HG03571 (cell line): ENCODE data around the gene USP12.

Experiments
- ATAC-seq: cut with Tn5 transposase; IDR thresholded peaks from one replicate; pipeline ENCODE4 v1.9.1; 2021; ENCODE audit not compliant: unreplicated experiment

The USP12 gene

DNA sequence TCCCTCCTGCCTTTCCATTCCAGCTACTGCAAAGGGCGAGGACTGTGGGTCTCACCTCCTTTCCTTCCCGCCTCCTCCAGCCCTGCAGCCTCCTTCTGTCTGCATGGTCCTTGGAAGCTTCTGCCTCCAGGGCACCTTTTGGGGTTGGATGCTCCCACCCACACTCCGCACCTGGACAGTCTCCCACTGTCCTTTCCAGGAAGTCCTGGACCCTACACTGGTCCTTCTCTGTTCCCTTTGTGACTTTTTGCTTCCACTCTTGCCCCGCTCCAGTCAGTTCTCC, 130.8 kb downstream of the USP12 start:
- no peak for ATAC-seq

GRCh38 chr13:27039171-27039701, 132.4 kb downstream of the USP12 start:
- no peak for ATAC-seq

- no peak for ATAC-seq
Observed at GRCh38 chr13:27038323-27038722, 133.3 kb downstream of the USP12 start.

DNA sequence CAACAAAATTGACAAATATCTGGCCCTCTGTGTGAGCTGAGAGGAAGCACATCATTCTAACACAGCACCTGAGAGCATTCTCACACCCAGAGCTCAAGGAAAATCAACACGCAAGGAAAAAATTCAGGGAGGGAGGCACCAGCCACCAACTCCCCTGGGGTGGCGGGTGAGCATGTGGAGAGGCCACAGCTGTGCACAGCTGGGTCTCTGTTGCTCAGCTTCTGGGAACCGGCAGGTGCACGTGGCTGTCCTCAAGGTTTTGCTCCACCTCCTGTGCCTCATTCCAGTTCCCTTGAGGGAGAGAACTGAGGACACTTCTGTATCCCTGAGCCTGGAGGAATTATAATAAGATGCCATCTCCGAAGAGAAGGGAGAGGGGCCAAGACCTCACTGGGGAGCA, 134.0 kb downstream of the USP12 start:
- no peak for ATAC-seq

DNA sequence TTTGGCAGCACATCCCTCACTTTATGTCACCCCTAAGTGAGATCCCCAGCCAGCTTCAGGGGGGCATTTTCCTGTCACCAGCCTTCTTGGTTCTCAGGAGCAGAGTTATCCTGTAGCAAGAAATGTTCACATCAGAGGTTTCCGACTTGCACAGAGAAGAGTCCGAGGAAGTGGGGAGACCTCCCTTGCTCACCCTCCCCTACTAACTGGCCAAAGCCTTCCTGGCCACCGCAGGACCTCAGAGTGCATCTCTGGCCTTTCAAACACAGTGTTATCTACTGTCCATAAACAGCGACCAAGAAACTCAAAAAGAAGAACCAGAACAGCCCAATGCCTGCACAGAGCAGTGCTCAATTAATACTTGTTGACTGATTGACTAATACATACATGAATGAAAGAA, 134.4 kb downstream of the USP12 start:
- no peak for ATAC-seq

DNA sequence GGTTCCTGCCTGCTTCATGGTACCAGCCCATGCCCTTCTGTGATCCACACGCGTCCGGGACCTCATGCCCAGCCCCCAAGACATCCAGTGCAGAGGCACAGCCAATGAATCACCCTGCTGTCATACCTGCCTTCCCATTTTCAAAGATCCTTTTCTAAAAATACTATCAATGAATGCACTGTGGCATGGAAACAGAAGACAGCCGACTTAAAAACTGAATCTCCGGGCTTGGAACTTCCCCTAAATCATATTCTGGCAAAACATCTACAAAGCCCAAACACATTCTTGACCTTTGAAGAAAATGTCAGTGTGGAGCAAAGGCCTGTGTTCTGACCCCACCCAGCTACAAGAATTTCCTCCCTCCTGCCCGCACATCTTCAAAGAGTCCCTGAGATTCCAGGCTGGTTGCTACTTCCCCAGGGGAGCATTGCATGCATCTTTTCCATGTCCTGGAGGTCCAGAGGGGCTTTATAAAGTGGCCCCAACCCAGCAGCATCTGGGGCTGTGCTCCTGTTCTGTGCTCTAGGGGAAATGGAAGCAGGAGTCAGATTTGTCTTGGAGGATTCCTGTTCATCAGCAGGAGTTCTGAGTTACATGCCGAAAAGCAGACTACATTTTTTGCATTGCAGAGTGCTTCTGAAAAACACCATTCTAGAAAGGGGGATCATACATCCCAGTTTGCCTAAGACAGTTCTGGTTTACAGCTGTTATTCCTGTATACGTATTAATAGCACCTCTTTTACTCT, 135.2 kb downstream of the USP12 start:
- no peak for ATAC-seq

GRCh38 chr13:27035892-27036235, 135.7 kb downstream of the USP12 start:
- ATAC-seq: no peak

DNA sequence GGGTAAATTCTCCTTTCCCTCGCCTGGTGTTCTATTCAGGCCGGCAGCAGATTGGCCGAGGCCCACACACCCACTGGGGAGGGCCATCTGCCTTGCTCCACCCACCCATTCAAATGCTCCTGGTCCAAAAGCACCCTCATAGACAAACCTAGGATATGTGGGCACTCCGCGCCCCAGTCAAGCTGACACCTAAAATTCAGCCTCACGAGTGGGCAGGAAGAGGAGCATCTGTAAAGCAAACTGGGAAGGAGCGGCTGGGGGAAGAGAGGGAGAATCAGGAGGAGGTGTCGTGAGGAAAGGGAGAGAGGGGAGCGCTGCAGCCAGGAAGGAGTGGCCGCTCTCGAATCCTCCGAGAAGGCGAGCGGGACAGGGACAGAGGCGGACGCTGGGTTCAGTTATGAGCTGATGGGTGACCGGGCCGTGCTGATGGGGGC, 136.9 kb downstream of the USP12 start:
- no peak for ATAC-seq

DNA sequence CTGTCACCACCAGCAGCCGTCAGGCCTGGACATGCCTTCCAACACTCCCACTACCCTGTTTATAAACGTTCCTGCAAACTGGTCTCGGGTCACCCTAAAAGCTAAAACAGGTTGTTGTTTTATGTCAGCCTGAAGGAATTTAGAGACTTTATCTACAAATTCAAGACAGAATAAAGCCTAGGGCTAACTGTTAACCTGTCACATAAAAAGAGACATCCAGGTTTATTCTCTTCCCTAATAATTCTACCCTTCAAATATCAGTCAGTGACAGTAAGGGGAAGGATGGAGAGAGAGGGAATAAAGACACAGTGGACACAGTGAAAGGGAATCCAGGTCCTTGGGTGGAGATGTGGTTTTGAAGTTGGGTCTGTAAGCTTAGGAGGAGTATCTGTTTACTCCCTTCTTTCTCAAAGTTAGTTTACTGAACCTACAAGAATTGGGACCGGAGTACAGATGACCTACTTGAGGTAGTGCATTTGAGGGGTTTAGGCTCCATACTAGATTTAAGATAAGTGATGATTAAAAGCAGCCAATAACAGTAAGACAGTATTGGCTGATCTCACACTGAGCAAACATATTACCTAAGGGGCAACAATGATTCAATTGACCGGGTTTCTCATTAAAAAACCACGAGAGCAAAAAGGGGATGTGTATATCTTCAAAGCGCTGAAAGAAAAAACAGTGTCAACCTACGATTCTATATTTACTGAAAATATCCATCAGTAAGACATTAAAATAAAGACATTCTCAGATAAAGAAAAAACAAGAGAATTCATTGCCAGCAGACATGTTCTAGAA, 142.7 kb downstream of the USP12 start:
- no peak for ATAC-seq

DNA sequence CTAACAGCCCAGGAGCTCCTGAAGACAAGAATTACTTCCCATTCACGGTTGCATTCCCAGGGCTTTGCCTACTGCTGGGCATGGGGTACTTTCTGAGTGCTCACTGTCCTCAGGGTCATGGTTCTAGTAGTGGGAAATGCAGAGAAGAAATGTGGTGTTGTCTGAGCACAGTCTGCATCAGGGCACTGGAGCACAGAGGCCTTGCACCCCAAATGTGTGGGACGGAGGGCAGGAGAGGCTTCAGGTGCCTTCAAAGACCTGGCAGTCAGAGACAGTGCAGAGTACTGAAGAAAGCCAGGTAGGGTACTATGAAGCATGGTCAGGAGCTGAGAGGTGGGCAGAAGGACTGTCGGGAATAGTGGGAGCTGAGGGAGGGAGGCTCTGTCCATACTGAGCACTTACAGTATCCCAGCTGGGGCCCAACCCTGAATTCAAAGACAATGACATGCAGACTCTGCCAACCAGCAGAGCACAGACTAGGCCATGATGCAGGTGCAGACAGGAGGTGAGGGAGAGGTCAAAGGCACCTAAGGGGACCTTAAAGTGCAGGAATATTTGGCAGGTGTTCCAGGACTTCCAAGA, 144.4 kb downstream of the USP12 start:
- no peak for ATAC-seq

DNA sequence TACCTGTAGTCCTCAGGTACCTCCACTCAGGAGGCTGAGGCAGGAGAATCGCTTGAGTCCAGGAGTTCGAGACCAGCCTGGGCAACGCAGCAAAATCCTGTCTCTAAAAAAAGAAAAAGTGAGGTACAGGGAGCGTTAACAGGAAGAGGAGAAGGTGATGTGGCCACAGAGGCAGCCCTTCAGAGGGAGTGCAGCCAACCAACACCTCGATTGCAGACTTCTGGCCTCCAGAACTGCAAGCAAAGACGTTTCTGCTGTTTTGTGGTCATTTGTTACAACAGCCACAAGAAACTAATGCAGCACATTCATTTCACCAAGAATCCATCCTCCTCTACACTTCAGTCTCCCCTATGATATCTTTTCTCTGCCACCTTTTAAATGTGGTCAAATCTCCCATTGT, 145.2 kb downstream of the USP12 start:
- ATAC-seq: no peak

GRCh38 chr13:27024776-27025492, 146.7 kb downstream of the USP12 start:
- no peak for ATAC-seq

DNA sequence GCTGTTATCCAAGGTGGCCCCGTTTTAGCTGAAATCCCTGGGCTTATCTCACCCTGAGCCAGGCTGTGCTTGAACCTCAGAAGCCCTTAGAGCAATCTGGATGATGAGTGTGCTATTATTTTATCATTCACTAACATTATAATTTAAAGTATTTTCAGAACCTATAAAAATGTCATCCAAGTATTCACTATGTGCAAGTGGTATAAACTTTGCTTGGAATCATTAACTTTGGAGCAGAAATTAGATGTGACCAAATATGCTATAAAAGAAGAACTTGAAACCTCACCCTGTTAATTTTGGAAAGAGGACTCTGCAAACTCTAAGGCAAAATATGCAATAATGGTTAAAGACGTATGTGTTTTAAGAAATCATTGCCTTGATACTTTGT, 147.5 kb downstream of the USP12 start:
- no peak for ATAC-seq

GRCh38 chr13:27023385-27024073, 148.1 kb downstream of the USP12 start:
- ATAC-seq: no peak

DNA sequence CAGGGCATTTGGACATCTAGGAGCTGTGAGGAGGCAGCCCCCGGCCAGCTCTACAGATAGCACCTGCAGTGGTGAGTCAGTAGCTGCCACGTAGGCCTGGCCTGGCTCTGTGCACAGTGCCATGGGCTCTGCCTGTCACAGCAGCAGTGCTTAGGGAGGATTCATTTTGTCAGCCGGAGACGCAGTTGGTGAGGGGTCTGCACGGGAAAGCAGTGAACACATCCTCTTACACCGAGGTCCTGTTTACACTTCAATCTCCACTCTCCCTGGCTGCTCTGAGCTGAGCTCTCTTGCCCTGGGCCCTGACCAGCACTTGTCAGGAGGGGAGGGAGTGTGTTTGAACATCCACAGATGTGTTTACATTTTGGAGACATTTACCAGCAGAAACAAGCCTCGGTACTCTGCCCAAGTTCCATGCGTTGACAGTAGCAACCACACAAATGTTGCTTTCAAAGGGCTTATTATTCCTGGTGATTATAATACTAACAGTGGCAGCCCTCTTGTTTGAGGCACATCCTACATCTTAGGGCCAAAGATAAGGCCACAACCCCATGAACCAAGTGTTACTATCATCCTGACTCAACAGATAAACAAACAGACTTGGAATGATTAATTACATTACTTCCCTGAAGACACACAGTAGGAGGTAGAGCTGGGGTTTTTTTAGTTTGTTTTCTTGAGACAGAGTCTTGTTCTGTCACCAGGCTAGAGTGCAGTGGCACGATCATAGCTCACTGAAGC, 148.9 kb downstream of the USP12 start:
- ATAC-seq: no peak

- no peak for ATAC-seq
Observed at GRCh38 chr13:27020415-27020814, 151.2 kb downstream of the USP12 start.

DNA sequence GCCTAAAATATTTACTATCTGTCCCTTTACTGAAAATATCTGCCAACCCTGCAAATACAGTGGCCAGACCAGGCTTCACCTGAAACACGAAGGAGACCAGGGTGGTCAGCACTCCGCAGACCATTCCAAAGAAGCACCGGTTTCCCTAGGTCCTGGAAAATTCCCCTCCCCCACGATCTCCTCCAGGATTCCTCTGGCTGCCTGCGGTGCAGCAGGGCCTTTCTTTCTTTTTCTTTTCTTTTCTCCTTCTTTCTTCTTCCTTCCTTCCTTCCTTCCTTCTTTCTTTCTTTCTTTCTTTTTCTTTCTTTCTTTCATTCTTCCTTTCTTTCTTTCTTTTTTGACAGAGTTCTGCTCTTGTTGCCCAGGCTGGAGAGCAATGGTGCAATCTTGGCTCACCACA, 152.7 kb downstream of the USP12 start:
- no peak for ATAC-seq

- no peak for ATAC-seq
Observed at GRCh38 chr13:27018344-27018861, 153.2 kb downstream of the USP12 start.

GRCh38 chr13:27016875-27017274, 154.7 kb downstream of the USP12 start:
- ATAC-seq: no peak
